HG02623 (cell line): ENCODE data around the gene SH3BP1.
A peak's percentile ranks its signal among the peaks of the same experiment; 100 is the strongest.
"Not testable (repeated sequence)": the region's sequence is repeated elsewhere in the genome, so short reads cannot be mapped to it uniquely, and the experiment has no call there.

Experiments
- ATAC-seq: cut with Tn5 transposase; IDR thresholded peaks from one replicate; pipeline ENCODE4 v1.9.1; 2021; ENCODE audit warnings: moderate library complexity; ENCODE audit not compliant: unreplicated experiment

SH3BP1 gene, protein sequence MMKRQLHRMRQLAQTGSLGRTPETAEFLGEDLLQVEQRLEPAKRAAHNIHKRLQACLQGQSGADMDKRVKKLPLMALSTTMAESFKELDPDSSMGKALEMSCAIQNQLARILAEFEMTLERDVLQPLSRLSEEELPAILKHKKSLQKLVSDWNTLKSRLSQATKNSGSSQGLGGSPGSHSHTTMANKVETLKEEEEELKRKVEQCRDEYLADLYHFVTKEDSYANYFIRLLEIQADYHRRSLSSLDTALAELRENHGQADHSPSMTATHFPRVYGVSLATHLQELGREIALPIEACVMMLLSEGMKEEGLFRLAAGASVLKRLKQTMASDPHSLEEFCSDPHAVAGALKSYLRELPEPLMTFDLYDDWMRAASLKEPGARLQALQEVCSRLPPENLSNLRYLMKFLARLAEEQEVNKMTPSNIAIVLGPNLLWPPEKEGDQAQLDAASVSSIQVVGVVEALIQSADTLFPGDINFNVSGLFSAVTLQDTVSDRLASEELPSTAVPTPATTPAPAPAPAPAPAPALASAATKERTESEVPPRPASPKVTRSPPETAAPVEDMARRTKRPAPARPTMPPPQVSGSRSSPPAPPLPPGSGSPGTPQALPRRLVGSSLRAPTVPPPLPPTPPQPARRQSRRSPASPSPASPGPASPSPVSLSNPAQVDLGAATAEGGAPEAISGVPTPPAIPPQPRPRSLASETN

DNA sequence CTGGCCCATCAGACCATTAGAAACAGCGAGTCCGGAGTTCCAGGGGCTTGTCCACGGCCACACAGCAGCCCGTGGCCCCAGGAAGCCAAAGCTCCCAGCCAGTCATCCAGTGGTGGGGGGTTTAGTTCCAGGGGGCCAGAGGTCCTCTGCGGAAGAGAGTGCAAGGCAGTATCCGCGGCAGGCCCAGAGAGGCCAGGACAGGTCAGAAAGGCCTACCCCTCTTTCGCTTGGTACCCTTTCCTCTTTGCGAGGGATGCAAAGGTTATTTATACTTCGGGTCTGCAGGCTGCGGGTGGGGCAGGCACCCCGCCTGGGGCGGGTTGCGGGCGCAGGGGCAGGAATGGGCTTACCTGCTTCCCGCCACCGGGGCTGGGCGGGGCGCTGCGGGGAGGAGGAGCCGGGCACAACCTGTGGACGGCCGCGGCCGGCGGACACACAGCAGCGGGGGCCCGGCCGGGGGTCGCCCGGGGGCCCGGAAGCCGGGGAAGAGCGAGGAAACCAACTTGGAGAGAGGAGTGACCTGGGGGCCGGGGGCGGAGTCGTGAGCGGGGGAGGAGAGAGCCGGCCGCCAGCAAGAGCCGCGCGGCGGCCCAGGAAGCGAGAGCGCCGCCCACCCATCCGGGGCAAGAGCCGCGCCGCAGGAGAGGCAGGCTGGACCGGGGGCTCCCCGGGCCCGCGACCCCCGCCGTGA lies at the start of gene SH3BP1:
Gene SH3BP1, plus strand, starts transcription at position 600 of the 691 bp plus-strand sequence. CDS start 119 bp downstream, outside the sequence.
- ATAC-seq, result no peak

DNA sequence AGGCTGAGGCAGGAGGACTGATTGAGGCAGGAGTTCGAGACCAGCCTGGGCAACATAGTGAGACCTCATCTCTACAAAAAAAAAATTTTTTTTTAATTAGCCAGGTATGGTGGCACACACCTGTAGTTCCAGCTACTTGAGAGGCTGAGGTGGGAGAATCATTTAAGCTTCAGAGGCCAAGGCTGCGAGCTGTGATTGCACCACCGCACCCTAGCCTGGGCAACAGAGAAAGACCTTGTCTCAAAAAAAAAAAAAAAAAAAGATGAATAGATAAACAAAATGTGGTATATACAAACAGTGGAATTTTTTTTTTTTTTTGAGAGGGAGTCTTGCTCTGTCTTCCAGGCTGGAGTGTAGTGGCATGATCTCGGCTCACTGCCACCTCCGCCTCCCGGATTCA lies 48.4 kb upstream of the SH3BP1 start:
- ATAC-seq, result not testable (repeated sequence)

DNA sequence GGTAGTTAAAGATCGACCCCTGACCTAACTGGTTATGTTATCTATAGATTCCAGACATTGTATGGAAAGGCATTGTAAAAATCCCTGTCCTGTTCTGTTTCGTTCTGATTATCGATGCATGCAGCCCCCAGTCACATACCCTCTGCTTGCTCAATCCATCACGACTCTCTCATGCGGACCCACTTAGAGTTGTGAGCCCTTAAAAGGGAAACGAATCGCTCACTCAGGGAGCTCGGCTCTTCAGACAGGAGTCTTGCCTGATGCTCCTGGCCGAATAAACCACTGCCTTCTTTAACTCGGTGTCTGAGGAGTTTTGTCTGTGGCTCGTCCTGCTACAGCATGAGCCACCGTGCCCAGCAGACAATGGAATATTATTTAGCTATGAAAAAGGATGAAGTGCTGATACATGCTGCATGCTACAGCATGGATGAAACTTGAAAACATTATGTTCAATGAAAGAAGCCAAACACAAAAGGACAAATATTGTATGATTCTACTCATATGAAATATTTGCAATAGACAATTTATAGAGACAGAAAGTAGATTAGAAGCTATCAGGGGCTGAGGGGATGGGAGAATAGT lies 47.6 kb upstream of the SH3BP1 start:
- no peak for ATAC-seq

DNA sequence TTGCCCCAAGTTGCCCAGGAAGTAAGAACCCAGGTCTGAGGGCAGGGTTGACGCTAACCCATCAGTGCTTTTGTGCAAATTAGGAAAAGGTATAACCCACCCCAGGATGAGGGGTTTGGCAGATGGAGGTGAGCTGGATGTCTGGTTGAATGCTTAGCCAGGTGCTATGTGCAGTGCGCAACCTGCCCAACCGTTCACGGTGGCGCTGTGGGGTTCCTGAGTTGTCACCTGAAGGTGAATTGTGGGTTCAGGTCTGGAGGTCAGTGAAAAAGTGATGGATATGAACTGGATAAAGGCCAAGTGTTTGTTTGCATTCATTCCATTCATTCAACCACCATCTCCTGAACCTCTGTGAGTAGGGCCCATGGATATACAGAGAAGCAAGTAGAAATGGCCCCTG lies 45.2 kb upstream of the SH3BP1 start:
- no peak for ATAC-seq

DNA sequence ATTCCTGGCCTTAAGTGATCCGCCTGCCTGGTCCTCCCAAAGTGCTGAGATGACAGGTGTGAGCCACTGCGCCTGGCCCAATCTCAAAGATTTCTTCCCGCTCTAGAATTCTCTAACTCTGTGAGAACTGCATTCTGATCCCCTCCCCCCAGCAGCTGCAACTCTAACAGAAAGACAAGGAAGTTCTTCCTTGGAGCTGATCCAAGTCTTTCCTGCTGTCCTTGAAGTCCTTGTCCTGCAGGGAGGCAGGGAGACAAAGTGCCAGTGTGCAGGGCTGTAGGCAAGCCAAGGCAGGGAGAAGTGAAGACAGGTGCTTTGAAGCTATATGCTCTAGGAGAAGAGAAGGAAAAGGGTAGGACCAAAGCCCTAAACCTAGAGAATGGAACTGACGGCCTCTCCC lies 40.3 kb upstream of the SH3BP1 start:
- no peak for ATAC-seq

DNA sequence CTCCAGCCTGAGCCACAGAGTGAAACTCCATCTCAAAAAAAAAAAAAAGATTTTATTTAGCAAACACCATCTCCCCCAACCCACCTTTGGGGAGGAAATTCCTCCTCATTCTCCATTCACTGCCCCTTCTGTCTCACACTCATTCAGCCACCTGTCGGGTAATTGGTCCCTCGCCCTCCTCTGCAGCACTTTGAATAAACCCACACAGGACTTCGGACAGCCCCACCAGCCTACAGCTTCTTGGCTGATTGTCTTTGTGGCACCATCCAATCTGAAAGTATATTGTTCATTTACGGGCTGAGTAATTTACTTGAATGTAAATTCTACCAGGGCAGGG lies 38.3 kb upstream of the SH3BP1 start:
- ATAC-seq, result no peak

DNA sequence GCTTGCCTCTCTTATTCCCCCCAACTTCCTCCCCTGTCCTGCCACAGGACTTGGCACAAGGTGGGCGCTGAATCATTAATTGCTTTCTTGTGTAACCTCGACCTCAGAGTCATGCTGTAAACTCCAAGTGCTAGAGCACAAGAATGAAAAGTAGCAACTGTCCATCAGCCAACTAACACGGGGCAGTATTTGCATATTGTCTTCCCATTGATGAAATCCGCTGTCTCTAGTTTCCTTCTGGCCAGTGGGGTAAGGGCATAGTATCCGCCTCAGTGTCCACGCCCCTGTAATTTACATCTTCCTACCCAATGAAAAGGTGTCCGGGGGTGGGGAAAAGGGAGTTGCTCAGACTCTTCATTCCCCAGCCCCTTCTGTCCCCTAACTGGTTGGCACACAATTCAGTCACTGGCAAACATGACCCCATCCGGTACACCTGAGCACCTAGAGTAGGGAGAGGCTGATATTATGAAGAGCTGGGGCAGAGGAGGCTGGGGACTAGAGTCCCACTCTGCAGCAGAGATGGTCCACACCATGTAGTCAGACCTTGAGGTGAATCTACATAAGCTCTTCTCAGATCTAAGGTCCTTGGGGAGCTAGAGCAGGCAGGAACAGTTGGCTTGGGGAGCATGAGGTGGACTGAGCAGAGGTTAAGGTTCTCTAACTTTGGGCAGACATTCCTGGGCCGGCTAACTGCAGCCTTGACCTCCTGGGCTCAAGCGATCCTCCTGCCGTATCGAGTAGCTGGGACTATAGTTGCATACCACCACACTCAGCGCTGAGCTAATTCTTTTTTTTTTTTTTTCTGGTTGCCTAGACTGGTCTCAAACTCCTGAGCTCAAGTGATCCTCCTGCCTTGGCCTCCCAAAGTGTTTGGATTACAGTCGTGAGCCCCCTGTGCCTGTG lies 37.7 kb upstream of the SH3BP1 start:
- no peak for ATAC-seq

DNA sequence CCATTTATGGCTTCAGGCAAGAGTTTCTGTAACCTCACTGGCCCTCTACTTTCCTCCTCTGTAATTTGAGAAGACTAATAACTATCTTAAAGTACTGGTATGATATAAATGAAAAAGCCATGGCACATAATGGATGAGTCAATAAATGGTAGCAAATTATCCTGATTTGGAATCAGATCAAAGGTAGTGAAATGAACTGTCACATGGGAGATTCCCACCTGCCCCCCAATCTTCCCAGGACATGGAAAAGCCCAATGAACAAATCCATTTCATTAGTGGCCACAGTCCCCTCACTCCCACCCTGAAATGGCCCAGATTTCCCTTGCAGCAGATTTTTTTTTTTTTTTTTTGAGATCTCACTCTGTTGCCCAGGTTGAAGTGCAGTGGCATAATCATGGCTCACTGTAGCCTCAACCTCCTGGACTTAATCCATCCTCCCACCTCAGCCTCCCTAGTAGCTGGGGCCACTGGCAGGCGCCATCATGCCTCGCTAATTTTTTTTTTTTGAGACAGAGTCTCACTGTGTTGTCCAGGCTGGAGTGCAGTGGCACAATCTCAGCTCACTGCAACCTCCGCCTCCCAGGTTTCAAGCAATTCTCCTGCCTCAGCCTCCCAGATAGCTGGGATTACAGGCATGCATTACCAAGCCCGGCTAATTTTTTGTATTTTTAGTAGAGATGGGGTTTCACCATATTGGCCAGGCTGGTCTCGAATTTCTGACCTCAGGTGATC lies 36.8 kb upstream of the SH3BP1 start:
- ATAC-seq, result not testable (repeated sequence)

DNA sequence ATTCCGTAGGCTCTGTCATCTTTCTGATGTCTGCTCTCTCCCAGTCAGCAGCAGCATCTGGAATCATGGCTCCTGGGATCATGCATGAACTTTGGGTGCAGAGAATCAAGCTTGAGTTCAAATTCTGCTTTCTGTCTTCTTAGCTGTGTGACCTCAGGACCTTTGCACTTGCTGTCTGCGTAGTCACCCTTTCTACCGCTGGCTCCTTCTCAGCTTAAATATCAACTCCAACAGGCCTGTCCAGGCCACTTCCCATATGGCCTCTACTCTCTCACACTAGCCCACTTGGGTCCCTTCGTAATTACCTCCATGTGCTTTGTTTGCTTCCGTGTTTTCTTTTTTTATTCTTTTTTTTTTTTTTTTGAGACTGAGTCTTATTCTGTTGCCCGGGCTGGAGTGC lies 35.4 kb upstream of the SH3BP1 start:
- ATAC-seq, result no peak

DNA sequence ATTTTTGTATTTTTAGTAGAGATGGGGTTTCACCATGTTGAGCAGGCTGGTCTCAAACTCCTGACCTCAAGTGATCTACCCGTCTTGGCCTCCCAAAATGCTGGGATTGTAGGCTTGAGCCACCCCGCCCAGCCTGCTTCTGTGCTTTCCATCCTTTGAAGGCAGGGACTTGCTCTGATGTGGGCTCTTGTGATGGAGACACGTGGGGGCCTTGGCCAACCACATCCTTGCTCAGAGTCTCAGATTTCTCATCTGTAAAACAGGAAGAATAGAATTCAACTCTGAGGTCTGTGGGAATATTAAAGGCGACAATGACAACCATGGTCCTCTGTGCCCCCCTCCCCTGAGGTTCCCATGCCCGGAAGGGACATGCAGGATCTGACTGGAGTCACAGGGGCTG lies 34.6 kb upstream of the SH3BP1 start:
- ATAC-seq, result no peak

DNA sequence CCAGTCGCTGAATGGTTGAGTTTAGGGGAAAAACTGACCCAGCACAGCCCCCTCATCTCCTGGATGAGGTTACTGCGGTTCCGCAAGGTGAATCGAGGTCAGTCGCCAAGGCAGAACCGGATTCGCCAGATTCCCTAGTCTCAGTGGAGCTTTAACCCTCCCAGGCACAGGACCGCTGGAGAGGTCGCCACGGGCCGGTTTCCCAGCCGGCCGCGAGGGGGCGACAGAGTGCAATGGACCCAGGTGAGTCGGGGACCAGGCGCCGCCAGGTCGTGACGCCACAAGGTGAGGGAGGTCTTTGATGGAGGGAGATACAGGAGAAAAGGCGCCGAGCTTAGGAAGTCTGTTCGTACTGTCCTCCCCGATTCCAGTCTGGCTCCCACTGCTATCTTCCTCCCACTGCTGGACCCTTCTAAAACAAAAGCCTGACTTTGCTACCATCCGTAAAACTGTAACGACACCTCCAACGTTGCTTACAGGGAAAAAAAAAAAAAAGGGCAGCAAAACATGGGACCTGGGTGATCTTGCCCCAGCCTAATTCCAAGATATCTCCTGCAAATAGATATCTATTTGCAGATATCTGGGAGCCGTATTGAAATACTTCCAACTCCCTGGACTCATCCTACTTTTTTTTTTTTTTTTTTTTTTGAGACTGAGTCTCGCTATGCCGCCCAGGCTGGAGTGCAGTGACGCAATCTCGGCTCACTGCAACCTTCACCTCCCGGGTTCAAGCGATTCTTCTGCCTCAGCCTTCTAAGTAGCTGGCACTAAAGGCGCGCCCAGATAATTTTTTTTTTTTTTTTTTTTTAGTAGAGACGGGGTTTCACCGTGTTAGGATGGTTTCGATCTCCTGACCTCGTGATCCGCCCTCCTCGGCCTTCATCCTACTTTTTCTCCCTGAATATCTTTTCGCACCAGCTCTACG lies 32.2 kb upstream of the SH3BP1 start:
- ATAC-seq, result no peak

DNA sequence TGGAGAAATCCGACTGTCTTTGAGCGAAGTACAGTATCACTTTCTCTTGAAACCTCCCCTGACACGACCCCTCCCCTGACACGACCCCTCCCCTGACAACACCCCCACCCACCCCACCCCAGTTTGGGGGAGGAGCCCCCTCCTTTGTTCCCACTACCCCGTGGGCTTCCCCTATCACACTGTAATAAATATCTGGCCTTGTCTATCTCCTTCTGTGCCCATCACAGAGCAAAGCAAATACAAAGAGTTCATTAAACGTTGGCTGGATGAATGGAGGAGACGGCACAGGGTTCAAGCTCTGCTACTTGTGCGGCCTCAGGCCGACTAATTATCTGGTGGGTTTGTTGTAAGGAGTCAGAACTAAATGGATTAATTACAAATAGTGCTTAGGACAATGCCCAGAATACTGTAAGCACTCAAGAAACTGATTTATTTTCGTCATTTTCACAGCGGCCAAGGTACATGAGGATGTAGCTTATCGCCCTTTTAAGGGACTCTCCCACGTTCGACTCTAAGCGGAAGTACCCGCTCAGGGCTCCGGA lies 31.5 kb upstream of the SH3BP1 start:
- ATAC-seq, result no peak

DNA sequence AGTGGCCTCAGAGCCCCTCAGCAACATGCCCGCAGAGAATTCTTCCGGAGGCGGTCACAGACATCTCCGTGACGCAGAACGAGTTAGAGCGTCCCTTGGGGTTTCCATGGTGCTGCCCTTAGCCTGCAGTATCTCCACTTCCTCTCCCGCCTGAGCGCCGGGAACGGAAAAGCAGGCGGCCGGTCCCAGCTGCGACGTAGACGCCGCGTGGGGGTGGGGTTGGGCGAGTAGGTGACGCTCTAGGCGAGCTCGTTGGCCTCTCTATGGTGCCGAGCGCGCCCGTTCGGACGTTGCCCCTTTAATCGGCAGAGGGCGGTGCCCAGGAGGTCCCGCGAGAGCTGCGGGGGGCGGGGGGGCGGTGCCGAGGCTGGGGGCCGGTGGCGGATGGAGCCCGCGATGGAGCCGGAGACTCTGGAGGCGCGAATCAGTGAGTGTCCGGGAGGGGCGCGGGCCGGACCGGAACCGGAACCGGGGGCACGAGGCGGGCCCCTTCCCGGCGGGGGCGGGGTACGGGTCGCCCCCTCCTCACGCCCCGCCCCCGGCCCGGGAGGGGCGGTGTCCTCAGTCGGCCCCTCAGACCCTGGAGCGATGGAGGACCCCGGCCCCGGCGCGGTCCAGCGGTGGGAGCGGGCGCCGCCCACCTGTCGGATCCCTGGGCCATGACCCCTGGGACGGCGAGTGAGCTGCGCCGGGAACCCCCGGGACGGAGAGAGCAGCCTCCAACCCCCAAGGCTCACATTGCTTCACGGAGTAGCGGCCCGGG lies 30.8 kb upstream of the SH3BP1 start, which contains the start of gene GGA1:
Gene GGA1, plus strand, starts transcription at position 358 of the 763 bp plus-strand sequence. Its CDS starts 27 bp downstream, at position 385.
- ATAC-seq, result peak; percentile 70

DNA sequence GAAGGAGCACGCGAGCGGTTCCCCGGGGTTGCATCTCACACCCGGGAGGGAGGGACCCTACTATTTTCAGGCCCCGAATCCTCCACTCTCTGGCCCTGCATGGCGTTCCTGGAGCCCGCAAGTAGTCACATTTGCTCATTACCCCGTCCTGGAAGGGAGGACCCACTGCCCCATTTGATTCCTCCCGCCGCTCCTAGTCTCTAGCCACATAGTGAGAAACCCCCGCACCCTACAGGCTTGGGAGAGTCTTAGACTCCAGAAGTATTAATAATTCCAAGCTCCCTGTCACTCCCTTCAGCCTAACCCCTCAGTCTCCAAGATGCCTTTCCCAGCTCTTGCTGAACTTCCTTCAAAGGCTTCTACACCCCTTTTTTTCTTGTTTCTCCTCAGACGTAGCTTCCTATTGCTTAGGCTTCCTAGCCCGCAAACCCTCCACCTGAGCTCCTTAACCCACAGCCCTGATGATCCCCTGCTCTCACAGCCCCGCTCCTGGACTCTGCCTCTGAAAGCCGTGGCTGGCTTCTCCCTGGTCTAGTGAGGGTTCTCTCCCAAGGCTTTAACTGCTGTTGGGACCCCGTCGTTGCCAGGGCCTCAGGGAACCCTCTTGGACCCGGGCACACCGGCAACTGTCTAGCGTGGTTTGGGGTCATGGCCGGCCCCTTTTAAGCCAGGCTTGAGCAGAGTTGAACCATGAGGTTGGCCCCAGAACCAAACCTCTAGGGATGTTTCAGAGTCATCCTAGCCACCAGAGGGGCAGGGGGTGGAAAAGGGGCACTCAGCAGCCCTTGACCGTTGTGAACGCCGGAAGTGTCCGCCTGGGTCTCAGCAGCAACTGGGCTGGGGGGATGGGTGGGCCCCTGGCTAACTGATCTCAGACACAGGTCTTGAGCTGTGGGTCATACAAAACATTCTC lies 30.0 kb upstream of the SH3BP1 start:
- no peak for ATAC-seq

DNA sequence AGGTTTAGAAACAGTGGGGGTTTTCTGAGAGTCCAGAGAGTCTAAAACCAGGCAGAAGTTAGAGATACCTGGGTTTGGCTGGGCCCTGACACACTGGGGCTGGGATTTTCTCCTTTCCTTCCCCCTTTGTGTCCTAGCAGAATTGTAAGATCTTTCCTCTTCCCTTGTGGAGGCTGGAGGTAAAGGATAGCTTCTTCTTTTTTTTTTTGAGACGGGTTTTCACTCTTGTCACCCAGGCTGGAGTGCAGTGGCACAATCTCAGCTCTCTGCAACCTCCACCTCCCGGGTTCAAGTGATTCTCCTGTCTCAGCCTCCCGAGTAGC lies 29.4 kb upstream of the SH3BP1 start:
- not testable (repeated sequence) for ATAC-seq

DNA sequence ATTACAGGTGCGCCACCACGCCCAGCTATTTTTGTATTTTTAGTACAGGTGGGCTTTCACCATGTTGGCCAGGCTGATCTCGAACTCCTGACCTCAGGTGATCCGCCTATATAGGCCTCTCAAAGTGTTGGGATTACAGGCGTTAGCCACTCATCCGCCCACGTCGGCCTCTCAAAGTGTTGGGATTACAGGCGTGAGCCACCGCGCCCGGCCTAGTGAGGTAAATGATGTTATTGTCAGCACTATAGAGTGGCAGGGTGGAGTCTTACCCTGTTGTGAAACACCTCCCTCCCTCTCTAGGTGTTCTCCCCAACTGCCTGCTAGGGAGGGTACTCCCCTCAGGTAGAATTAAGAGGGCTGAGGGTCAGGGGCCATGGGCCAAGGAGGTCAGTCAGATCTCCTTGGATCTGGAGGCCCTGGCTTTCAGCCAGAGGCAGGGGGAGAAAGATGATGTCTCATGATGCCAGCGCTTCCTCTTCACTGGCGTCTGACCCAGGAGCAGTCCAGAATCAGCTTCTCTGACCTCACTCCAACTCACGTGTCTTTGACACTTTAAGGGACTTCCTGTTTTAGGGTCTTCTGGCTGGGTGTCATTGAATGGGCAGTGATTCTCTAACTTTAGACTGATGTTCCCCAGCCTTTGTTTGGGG lies 28.9 kb upstream of the SH3BP1 start:
- ATAC-seq, result no peak
